ENCODE results near the gene RASGEF1C.

- no peak for TF ChIP-seq GLIS2 (tag by site-specific recombination; IDR thresholded peaks at IDR 0.05)
- TF ChIP-seq CTCF (tag by site-specific recombination; IDR thresholded peaks at IDR 0.05): no peak
- TF ChIP-seq, protein P1, sequence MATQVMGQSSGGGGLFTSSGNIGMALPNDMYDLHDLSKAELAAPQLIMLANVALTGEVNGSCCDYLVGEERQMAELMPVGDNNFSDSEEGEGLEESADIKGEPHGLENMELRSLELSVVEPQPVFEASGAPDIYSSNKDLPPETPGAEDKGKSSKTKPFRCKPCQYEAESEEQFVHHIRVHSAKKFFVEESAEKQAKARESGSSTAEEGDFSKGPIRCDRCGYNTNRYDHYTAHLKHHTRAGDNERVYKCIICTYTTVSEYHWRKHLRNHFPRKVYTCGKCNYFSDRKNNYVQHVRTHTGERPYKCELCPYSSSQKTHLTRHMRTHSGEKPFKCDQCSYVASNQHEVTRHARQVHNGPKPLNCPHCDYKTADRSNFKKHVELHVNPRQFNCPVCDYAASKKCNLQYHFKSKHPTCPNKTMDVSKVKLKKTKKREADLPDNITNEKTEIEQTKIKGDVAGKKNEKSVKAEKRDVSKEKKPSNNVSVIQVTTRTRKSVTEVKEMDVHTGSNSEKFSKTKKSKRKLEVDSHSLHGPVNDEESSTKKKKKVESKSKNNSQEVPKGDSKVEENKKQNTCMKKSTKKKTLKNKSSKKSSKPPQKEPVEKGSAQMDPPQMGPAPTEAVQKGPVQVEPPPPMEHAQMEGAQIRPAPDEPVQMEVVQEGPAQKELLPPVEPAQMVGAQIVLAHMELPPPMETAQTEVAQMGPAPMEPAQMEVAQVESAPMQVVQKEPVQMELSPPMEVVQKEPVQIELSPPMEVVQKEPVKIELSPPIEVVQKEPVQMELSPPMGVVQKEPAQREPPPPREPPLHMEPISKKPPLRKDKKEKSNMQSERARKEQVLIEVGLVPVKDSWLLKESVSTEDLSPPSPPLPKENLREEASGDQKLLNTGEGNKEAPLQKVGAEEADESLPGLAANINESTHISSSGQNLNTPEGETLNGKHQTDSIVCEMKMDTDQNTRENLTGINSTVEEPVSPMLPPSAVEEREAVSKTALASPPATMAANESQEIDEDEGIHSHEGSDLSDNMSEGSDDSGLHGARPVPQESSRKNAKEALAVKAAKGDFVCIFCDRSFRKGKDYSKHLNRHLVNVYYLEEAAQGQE (tag by site-specific recombination; IDR thresholded peaks at IDR 0.05): no peak
- TF ChIP-seq ZNF501 (tag by site-specific recombination; IDR thresholded peaks at IDR 0.05): no peak
- no peak for TF ChIP-seq KLF16 (tag by site-specific recombination; IDR thresholded peaks at IDR 0.05)
- no peak for TF ChIP-seq ZNF121 (tag by site-specific recombination; IDR thresholded peaks at IDR 0.05)
- TF ChIP-seq SCRT2 (tag by site-specific recombination; IDR thresholded peaks at IDR 0.05): no peak
- TF ChIP-seq, protein P2, sequence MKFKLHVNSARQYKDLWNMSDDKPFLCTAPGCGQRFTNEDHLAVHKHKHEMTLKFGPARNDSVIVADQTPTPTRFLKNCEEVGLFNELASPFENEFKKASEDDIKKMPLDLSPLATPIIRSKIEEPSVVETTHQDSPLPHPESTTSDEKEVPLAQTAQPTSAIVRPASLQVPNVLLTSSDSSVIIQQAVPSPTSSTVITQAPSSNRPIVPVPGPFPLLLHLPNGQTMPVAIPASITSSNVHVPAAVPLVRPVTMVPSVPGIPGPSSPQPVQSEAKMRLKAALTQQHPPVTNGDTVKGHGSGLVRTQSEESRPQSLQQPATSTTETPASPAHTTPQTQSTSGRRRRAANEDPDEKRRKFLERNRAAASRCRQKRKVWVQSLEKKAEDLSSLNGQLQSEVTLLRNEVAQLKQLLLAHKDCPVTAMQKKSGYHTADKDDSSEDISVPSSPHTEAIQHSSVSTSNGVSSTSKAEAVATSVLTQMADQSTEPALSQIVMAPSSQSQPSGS (tag by site-specific recombination; IDR thresholded peaks at IDR 0.05; ENCODE audit: low read depth): no peak
- TF ChIP-seq ZNF274 (IDR thresholded peaks at IDR 0.05; ENCODE audit: low read length): no peak
- TF ChIP-seq ZNF274 (tag by site-specific recombination; IDR thresholded peaks at IDR 0.05; ENCODE audit: borderline replicate concordance): no peak
- TF ChIP-seq, protein P3, sequence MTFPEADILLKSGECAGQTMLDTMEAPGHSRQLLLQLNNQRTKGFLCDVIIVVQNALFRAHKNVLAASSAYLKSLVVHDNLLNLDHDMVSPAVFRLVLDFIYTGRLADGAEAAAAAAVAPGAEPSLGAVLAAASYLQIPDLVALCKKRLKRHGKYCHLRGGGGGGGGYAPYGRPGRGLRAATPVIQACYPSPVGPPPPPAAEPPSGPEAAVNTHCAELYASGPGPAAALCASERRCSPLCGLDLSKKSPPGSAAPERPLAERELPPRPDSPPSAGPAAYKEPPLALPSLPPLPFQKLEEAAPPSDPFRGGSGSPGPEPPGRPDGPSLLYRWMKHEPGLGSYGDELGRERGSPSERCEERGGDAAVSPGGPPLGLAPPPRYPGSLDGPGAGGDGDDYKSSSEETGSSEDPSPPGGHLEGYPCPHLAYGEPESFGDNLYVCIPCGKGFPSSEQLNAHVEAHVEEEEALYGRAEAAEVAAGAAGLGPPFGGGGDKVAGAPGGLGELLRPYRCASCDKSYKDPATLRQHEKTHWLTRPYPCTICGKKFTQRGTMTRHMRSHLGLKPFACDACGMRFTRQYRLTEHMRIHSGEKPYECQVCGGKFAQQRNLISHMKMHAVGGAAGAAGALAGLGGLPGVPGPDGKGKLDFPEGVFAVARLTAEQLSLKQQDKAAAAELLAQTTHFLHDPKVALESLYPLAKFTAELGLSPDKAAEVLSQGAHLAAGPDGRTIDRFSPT (tag by site-specific recombination; IDR thresholded peaks at IDR 0.05): no peak
- no peak for TF ChIP-seq ZEB2 (tag by site-specific recombination; IDR thresholded peaks at IDR 0.05)
- no peak for TF ChIP-seq ZNF571 (tag by site-specific recombination; IDR thresholded peaks at IDR 0.05)
- no peak for TF ChIP-seq SETDB1 (IDR thresholded peaks at IDR 0.05; ENCODE audit: insufficient read length, low read length)
Observed at GRCh38 chr5:180119903-180120236, 89.1 kb downstream of the RASGEF1C start.
